Umbilical cord (tissue), 2 donors: Measurements from ENCODE around the gene NELFB. TPM values are rescaled to one million over a fixed set of nuclear protein-coding genes. Genes with fewer than 3 reads are reported as not detected.

ENCODE experiments used
- DNase-seq: peaks from one replicate; pipeline ENCODE4 v3.0.0-alpha.2; 2015; ENCODE audit warnings: low spot score
- total RNA-seq: library from RNA; depleted of rRNA; stranded (reverse); fragments of >200 nt; gene quantifications from one replicate; pipeline ENCODE4 v1.2.3, GENCODE V29; 2014; ENCODE audit warnings: low replicate concordance; ENCODE audit not compliant: insufficient read depth

The NELFB gene
- total RNA-seq, 1 donor from 2014 or later: 18.8 TPM

DNA sequence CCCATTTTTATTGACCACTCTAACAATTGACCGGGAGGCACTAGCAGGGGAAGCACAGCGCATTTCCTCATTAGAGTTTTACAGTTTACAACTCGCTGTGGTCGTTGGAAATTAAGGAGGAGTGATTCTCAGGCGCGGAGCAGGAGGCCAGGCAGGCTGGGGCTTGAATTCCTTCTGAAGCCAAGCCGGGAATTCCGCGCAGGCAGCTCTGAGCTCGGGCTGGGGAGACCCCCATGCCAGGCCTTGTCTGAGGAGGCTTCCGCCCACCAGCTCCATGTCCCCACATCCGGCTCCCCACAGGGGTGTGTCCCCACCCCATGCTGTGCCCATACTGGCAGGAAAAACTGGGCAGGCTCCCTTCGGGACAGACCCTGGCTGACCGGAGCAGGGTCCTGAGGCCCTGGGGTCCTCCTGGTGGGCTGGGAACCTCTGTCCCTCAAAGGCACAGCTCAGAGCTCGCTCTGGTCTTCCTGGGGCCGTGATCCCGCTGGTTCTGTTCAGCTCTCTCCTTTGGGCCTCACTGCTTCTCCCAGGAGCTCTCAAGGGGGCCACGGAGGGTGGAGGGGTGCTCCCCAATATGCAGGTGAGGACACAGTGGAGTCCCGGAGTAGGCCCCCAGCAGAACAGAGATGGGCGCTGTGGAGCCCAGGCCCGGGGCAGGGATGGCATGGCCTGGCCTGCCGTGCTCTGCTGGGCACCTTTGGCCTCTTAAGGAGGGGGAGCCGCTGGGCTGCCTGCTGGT is 48.2 kb downstream of the NELFB start:
- DNase-seq: no peak

DNA sequence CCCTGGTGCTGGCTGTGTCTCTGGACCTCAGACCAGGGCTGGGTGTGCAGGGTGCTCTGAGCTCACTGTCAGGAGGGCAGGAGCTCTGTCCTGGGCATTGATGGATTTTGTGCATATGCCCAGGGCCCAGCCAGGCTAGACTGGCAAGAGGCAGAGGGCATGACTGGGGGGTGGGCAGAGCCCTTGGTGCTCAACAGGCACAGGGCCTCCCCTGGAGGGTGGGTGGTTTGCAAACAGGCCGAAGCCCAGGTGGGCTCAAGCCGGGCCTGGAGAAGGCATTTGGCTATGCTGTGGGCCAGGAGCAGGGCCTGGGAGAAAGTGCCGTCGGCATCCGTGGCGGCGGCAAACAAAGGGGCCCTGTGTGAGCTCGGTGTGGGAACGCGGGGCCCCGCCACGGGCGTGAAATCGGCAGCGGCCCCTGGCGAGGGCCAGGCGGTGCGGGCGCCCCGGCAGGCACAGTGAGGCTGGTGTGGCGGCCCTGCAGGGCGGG is 48.8 kb downstream of the NELFB start:
- no peak for DNase-seq

DNA sequence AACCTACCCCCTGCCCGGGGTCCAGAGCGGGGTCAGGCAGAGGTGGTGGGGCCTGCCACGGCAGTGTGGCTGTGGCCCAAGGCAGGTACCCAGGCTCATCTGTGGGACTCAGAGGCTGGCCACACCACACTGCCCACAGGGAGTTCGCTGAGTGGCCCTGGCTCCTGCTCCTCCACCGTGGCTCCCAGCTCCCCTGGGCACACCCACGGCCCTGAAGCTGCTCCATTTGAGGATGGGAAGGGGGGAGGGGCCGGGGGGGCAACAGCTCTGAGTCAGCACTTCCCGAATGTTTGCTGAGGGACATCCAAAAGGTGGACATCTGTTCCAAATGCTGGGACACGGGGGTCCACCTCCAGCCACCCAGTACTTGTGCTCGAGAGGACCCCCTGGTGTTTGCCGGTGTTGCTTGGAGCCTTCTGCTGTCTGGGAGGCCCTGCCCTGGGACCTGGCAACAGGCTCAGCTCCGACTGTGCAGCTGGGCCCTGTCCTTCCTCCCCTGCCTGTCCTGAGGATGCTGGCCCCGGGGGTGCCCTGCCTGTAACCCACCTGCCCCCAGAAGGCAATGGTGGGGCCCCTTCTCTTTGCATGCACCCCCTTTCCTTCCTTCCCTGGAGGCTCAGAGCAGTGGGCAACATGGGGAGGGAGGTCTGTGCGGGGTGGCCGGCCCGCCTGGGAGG is 49.4 kb downstream of the NELFB start:
- no peak for DNase-seq

DNA sequence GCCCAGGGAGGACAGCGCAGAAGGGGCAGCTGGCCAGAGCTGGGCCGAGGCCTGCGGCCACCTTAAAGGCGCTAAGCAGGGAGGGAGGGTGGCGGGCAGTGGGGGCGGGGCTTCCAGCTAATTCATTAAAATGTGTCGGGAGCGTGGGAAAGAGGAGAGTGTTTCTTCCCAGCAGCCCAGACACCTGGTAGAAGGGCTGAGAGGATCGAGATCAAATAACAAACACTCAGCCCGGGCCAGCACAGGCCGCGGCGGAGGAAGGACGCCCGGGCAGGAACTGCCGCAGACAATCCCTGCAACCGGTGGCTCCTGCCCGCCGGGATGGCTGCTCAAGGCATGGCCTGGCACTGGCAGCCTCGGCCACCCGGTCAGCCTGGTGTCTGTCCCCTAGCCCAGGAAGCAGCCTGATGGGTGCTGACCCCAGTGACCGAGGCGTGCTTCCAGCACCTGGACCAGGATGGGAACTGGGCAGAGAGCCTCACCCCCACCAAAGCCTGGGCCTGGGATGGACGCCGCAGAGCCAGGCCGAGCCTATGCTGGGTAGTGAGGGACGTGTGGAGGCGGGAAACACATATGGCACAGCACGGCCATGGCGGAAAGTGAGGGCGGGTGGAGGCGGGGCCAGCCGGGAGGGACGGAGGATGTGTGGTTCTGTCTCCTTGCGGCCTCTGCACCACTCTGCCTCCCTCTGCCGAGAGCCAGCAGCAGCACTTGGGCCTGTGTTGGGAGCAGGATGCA is 50.1 kb downstream of the NELFB start:
- no peak for DNase-seq

DNA sequence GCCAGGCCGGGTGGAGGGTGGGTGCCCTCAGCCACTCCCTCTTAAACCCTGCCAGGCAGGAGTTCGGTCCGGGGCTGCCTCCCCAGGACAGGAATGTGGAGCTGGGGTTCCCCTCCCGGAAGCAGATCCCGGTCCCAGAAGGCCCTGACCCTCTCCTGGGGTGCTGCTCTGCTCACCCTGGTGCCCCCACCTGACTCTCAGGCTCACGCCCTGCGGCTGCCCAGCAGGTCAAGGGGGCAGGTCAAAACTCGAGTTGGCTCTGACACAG is 50.6 kb downstream of the NELFB start:
- DNase-seq: no peak

- DNase-seq: no peak
These were observed 51.1 kb downstream of the NELFB start for GRCh38 chr9:137306066-137306849.

DNA sequence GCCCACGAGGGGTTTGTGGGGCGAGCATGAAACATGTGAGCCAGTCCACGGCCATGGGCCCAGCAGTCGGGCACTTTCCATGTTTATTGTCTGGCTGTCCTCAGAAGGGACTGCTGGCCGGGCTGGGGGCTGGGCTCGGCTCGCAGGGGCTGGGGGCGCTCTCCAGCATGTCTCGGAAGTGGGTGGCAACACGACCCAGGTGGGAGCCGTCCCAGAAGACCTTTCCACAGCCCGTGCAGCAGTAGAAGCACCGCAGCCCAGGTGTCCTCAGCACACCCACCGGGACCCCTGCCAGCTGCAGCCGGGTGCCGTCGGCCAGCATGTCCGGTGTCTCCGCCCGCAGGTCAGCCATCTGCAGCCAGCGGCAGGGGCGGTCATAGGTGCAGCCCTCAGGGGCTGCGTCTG is 51.7 kb downstream of the NELFB start:
- DNase-seq: no peak

DNA sequence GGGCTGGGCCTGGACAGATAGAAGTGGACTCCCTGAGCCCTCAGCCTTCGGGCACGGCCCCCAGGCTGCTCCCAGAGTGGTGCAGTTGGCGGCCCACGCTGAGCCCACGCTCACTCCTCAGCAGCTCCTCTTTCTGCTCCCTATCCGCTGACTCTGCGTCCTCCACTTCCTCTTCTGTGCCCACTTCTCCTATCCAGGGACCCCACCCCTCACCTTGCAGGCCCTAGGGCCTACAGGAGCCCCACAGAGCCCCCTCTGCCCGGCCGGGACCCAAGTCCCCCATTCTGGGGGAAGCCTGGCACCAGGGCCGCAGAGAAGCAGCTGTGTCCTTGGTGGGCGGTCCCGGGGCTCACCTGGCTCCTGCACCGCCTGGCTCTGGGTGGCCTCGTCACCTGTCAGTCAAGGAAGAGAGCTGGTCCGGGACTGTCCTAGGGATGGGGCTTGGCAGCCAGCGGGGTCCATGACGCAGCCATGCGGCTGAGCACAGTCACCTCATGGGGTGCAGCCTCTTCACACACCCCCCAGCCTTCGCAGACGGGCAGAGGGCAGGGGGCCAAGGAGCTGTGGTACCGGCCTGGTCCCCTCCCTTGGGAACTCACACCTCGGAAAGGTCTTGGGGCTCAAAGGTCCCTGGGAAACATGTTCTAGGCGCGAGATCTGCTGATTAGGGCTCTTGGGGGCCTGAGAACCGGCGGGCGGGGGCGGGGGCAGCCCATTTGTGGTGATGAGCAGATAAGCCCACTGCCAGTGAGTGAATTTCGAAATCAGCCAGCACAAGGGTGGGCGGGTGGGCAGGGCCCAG is 52.3 kb downstream of the NELFB start:
- DNase-seq: no peak

DNA sequence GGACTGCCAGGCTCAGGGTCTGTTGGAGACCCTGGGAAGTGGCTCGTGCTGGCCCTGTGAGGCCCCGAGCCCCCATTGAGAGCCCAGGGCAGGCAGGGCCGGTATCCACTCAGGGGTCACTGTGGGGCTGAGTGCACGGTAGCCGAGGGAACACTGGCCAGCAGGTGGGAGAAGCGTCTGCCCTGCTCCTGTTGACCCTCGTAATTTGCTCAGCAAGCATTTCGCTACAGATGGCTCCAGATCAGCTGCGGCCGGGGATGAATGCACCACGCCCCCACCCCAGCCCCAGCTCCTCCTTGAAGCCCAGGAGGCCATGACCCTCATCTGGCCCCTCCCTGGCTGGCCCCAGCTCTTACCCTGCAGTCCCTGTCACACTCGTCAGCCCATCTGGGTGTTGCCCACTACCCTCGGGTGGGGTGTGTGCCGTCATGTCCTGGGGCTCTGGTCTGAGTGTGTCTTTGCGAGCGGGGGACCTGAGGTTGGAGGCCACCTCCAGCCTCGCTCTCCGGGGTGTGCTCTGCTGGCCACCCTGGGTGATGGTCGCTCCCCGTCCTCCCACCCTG is 53.0 kb downstream of the NELFB start:
- DNase-seq: no peak

GRCh38 chr9:137309368-137310188 is 54.5 kb downstream of the NELFB start:
- DNase-seq: no peak

DNA sequence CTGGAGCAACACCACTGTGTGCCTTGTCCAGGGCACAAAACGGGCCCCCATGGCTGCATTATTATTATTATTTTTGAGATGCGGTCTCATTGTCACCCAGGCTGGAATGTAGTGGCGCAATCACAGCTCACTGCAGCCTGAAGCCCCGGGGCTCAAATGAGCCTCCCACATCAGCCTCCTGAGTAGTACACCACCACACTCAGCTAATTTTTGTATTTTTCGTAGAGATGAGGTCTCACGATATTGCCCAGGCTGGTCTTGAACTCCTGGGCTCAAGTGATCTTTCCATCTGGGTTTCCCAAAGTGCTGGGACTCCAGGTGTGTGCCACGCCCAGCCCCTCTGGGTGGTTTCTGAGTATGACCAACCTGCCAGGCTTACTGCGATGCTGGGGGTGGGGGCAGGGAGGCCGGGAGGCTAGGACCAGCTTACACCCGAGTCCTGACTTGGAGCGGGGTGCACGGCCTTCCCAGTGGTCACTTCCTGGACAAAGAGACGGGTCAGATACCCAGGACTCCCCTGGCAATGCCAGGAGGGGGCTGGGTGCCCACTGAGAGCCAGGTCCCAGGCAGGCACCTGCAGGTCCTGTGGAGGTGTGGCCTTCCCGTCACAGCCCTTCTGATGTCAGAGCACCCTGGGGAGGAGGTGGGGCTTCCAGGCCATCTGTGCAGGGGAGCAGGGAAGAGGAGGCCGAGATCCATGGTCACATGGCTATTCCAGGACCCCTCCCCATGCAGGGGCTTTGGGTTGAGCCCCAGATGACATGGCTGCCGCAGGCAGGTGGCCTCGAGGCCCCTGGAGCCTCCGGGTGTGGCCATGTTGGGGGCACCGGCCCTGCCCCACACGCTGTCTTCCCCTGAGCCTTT is 55.3 kb downstream of the NELFB start:
- no peak for DNase-seq

GRCh38 chr9:137311171-137311985 is 56.3 kb downstream of the NELFB start:
- DNase-seq: no peak

DNA sequence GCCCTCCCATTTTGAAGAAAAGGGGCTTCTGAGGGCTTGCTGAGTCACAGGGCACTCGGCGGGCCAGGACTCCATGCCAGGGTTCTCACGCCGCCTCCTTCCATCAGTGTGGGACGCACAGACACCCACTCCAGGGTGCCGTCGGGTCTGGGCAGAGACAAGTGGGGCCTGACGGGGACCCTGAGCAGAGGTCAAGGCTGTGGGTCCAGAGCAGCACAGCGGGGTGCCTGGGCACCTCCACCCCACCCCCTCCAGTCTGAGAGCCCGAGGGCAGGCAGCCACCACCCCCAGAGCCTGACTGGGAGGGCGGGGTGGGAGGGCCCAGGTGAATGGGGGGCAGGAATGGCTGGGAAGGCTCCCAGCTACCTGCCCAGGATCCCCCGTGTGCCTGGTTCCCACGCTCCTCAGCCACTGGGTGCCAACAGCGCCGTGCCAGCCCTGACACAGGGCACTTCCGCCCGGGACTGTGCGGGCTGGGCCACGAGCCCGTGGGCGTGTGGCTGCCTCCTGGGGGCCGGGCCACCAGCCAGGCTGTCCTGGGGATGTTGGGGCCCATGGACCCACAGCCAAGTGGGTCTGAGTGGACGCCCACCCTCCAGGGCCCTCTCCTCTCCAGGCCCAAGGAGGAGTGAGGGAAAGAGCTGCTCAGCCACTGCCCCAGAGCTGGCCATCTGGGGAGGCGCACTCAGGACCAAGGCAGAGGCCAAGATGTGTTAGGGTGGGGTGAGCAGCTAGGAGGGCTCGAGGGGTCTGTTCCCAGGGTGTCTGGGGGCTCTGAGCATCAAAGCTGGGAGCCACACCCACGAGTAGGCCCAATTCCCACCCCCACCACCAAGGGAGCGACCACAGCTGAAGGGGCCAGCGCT is 57.1 kb downstream of the NELFB start:
- no peak for DNase-seq

GRCh38 chr9:137312852-137313325 is 57.8 kb downstream of the NELFB start:
- no peak for DNase-seq

- DNase-seq: no peak
These were observed 58.3 kb downstream of the NELFB start for GRCh38 chr9:137313326-137313936.

- DNase-seq: no peak
These were observed 58.9 kb downstream of the NELFB start for GRCh38 chr9:137313956-137314560.
